HEK293 (cell line): Measurements from ENCODE around the gene PRUNE2.

Experiments
- CTCF ChIA-PET: fragments of 350-600 bp; formaldehyde crosslinking; extraction: SDS; loops from one replicate; lab custom pipeline; 2021; ENCODE audit warnings: antibody characterized with exemption; lab: Yijun Ruan, JAX
- POLR2A ChIA-PET: fragments of 300-600 bp; formaldehyde crosslinking; extraction: SDS; loops from one replicate; lab custom pipeline; 2020; ENCODE audit warnings: antibody characterized with exemption, inconsistent platforms; lab: Yijun Ruan, JAX
- H3K27ac ChIP-seq: fragments of 200-500 bp; sonication (Bioruptor generic); 2 replicates; pipeline ENCODE4 v1.5.1; 2014; ENCODE audit warnings: low read depth, low read length, control low read depth, inconsistent platforms; ENCODE audit errors: extremely low read depth
- H3K36me3 ChIP-seq, 2 experiments: fragments of 200-500 bp in 1 of 2; sonication (Bioruptor generic) in 1 of 2; 1 replicate in 1 of 2; 2 replicates in 1 of 2; pipeline ENCODE4 v1.5.1; 2014 to 2017; ENCODE audit warnings: inconsistent platforms in 2 of 2, low read length in 2 of 2; ENCODE audit not compliant: control insufficient read depth in 2 of 2, insufficient read depth in 1 of 2
- H3K4me1 ChIP-seq: fragments of 200-500 bp; sonication (Bioruptor generic); 2 replicates; pipeline ENCODE4 v1.5.1; 2014; ENCODE audit warnings: mild to moderate bottlenecking, low read length, inconsistent platforms; ENCODE audit not compliant: control insufficient read depth, insufficient read depth
- H3K4me3 ChIP-seq: 2 replicates; pipeline ENCODE4 v1.5.1; 2011; ENCODE audit warnings: low read depth, mild to moderate bottlenecking, control low read depth, low read length, moderate library complexity
- H3K9me3 ChIP-seq: fragments of 200-500 bp; sonication (Bioruptor generic); 2 replicates; pipeline ENCODE4 v1.5.1; 2014; ENCODE audit warnings: low read depth, low read length, inconsistent platforms; ENCODE audit not compliant: control insufficient read depth, insufficient read depth
- AEBP2 ChIP-seq: fragments of 450-650 bp; formaldehyde crosslinking; IDR thresholded peaks from 2 replicates; pipeline ENCODE4 v1.5.1; 2016; ENCODE audit warnings: missing biosample characterization, missing genetic modification characterization, borderline replicate concordance
- ELK4 ChIP-seq: IDR thresholded peaks from 2 replicates; pipeline ENCODE4 v1.6.1; 2011; ENCODE audit warnings: mild to moderate bottlenecking, low read depth, low read length, borderline replicate concordance
- GFI1B ChIP-seq: fragments of 450-650 bp; formaldehyde crosslinking; IDR thresholded peaks from 2 replicates; pipeline ENCODE4 v1.5.1; 2016; ENCODE audit warnings: missing biosample characterization, missing genetic modification characterization
- GLI2 ChIP-seq: fragments of 450-650 bp; formaldehyde crosslinking; IDR thresholded peaks from 2 replicates; pipeline ENCODE4; 2017; ENCODE audit warnings: missing biosample characterization, missing genetic modification characterization, low read depth, borderline replicate concordance
- KLF16 ChIP-seq: fragments of 450-650 bp; formaldehyde crosslinking; IDR thresholded peaks from 2 replicates; pipeline ENCODE4 v1.5.1; 2017; ENCODE audit warnings: missing biosample characterization, missing genetic modification characterization
- OVOL3 ChIP-seq: fragments of 450-650 bp; formaldehyde crosslinking; IDR thresholded peaks from 2 replicates; pipeline ENCODE4 v1.5.1; 2016; ENCODE audit warnings: missing biosample characterization, missing genetic modification characterization
- RBAK ChIP-seq: fragments of 450-650 bp; formaldehyde crosslinking; IDR thresholded peaks from 2 replicates; pipeline ENCODE4 v1.5.1; 2016; ENCODE audit warnings: missing biosample characterization, missing genetic modification characterization
- REPIN1 ChIP-seq: fragments of 450-650 bp; formaldehyde crosslinking; IDR thresholded peaks from 2 replicates; pipeline ENCODE4 v1.5.1; 2017; ENCODE audit warnings: missing biosample characterization, missing genetic modification characterization, low read depth
- SCRT2 ChIP-seq: fragments of 450-650 bp; formaldehyde crosslinking; IDR thresholded peaks from 2 replicates; pipeline ENCODE4 v1.5.1; 2016; ENCODE audit warnings: missing biosample characterization, missing genetic modification characterization
- ZEB2 ChIP-seq: fragments of 450-650 bp; formaldehyde crosslinking; IDR thresholded peaks from 2 replicates; pipeline ENCODE4 v1.5.1; 2016; ENCODE audit warnings: missing biosample characterization, missing genetic modification characterization
- ZFP69B ChIP-seq: fragments of 450-650 bp; formaldehyde crosslinking; IDR thresholded peaks from 2 replicates; pipeline ENCODE4 v1.5.1; 2016; ENCODE audit warnings: missing biosample characterization, missing genetic modification characterization
- ZNF112 ChIP-seq: fragments of 450-650 bp; formaldehyde crosslinking; IDR thresholded peaks from 2 replicates; pipeline ENCODE4 v1.5.0; 2017; ENCODE audit warnings: missing biosample characterization, missing genetic modification characterization
- ZNF214 ChIP-seq: fragments of 450-650 bp; formaldehyde crosslinking; IDR thresholded peaks from 2 replicates; pipeline ENCODE4 v1.5.1; 2017; ENCODE audit warnings: missing biosample characterization, mild to moderate bottlenecking, missing genetic modification characterization, borderline replicate concordance
- ZNF366 ChIP-seq: fragments of 450-650 bp; formaldehyde crosslinking; conservative IDR thresholded peaks from 2 replicates; pipeline ENCODE4 v1.5.1; 2016; ENCODE audit warnings: missing biosample characterization, missing genetic modification characterization
- ZNF394 ChIP-seq: fragments of 450-650 bp; formaldehyde crosslinking; IDR thresholded peaks from 2 replicates; pipeline ENCODE4 v1.5.1; 2016; ENCODE audit warnings: missing biosample characterization, missing genetic modification characterization, mild to moderate bottlenecking, moderate library complexity, borderline replicate concordance
- ZNF433 ChIP-seq: fragments of 450-650 bp; formaldehyde crosslinking; IDR thresholded peaks from 2 replicates; pipeline ENCODE4 v1.5.1; 2016; ENCODE audit warnings: missing biosample characterization, missing genetic modification characterization, low read depth
- ZNF473 ChIP-seq: fragments of 450-650 bp; formaldehyde crosslinking; IDR thresholded peaks from 2 replicates; pipeline ENCODE4 v1.5.1; 2017; ENCODE audit warnings: missing biosample characterization, missing genetic modification characterization
- ZNF529 ChIP-seq: fragments of 450-650 bp; formaldehyde crosslinking; IDR thresholded peaks from 2 replicates; pipeline ENCODE4 v1.5.1; 2017; ENCODE audit warnings: missing genetic modification characterization, missing biosample characterization; ENCODE audit not compliant: insufficient replicate concordance
- ZNF549 ChIP-seq: fragments of 450-650 bp; IDR thresholded peaks from 2 replicates; pipeline ENCODE4 v1.5.1; 2018; ENCODE audit warnings: missing biosample characterization, missing genetic modification characterization, mild to moderate bottlenecking, inconsistent platforms, moderate library complexity
- ZNF571 ChIP-seq: fragments of 450-650 bp; formaldehyde crosslinking; IDR thresholded peaks from 2 replicates; pipeline ENCODE4 v1.5.0; 2017; ENCODE audit warnings: missing biosample characterization, missing genetic modification characterization
- ZNF610 ChIP-seq: fragments of 450-650 bp; formaldehyde crosslinking; IDR thresholded peaks from 2 replicates; pipeline ENCODE4 v1.5.1; 2016; ENCODE audit warnings: missing biosample characterization, missing genetic modification characterization, borderline replicate concordance
- ZNF623 ChIP-seq: fragments of 450-650 bp; formaldehyde crosslinking; IDR thresholded peaks from 2 replicates; pipeline ENCODE4 v1.5.1; 2016; ENCODE audit warnings: missing biosample characterization, missing genetic modification characterization
- ZNF626 ChIP-seq: fragments of 450-650 bp; sonication (Bioruptor Pico); formaldehyde crosslinking; IDR thresholded peaks from 2 replicates; pipeline ENCODE4 v1.5.1; 2018; ENCODE audit warnings: missing biosample characterization, missing genetic modification characterization, inconsistent platforms
- ZNF777 ChIP-seq: fragments of 450-650 bp; formaldehyde crosslinking; IDR thresholded peaks from 2 replicates; pipeline ENCODE4 v1.5.1; 2017; ENCODE audit warnings: missing biosample characterization, missing genetic modification characterization, borderline replicate concordance
- ZNF792 ChIP-seq: fragments of 450-650 bp; formaldehyde crosslinking; IDR thresholded peaks from 2 replicates; pipeline ENCODE4 v1.5.1; 2016; ENCODE audit warnings: missing biosample characterization, missing genetic modification characterization
- ZSCAN16 ChIP-seq: fragments of 450-650 bp; formaldehyde crosslinking; IDR thresholded peaks from 2 replicates; pipeline ENCODE4 v1.5.1; 2016; ENCODE audit warnings: missing biosample characterization, missing genetic modification characterization
- ZSCAN23 ChIP-seq: fragments of 450-650 bp; formaldehyde crosslinking; IDR thresholded peaks from 2 replicates; pipeline ENCODE4 v1.5.1; 2016; ENCODE audit warnings: missing biosample characterization, missing genetic modification characterization
- TF ChIP-seq, protein P1 (sequence below): fragments of 450-650 bp; formaldehyde crosslinking; IDR thresholded peaks from 2 replicates; pipeline ENCODE4 v1.5.1; 2016; ENCODE audit warnings: missing biosample characterization, missing genetic modification characterization

The PRUNE2 gene

DNA sequence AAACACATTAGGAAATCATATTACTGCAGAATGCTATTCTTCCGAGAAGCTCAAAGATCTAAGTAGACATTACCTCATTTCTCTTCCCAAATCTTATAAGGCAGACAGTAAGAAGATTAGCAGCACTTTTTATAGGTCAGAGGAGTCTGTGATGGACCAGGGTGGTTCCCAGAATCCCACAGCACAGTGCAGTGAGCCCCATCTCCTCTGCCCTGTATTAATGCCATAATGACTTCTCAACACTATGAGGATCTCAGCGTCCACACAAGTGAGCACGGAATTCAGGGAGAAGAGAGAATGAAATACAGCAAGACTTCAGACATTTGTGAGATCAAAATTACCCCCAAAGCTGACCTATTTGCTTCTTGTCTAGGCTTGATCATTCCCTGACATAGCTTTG lies 49.9 kb downstream of the PRUNE2 start:
- CTCF ChIA-PET, result interaction anchor here (0.7 kb wide), 1 partner anchor 321 kb away, joined by 3 read pairs; no protein-coding TSS in a partner anchor
- H3K9me3 ChIP-seq, result no peaks in the 10 kb centered on the region
- H3K36me3 ChIP-seq, result no peaks in the 10 kb centered on the region
- H3K4me3 ChIP-seq, result no peak overlapping the region
- no peaks in the 10 kb centered on the region for H3K4me1 ChIP-seq
- no peak overlapping the region for H3K27ac ChIP-seq
- POLR2A ChIA-PET, result no interaction called here
- TF ChIP-seq REPIN1 (no peak), ZNF214 (tag by site-specific recombination) (no peak), GLI2 (tag by site-specific recombination) (no peak), ZNF112 (tag by site-specific recombination) (no peak), SCRT2 (tag by site-specific recombination) (no peak), ZEB2 (tag by site-specific recombination) (no peak), ZSCAN16 (no peak), ZFP69B (tag by site-specific recombination) (no peak), ZNF366 (tag by site-specific recombination) (no peak), ZNF610 (no peak), OVOL3 (tag by site-specific recombination) (no peak), ZNF777 (tag by site-specific recombination) (no peak)
- TF ChIP-seq, all 188 proteins: peak for 0

GRCh38 chr9:76855015-76855414 lies 50.9 kb downstream of the PRUNE2 start:
- CTCF ChIA-PET, result interaction anchor here (0.6 to 0.7 kb wide), 2 partner anchors 133 to 322 kb away, joined by 3 read pairs; no protein-coding TSS in a partner anchor
- Histone ChIP-seq H3K9me3 (no peaks in the 10 kb centered on the region), H3K4me1 (no peaks in the 10 kb centered on the region), H3K36me3 (no peaks in the 10 kb centered on the region), H3K27ac (no peak overlapping the region), H3K4me3 (no peak overlapping the region)
- no peak for TF ChIP-seq ZSCAN16
- TF ChIP-seq ZNF394 (tag by site-specific recombination), result no peak
- no peak for TF ChIP-seq ZNF571 (tag by site-specific recombination)
- no peak for TF ChIP-seq ZNF792
- TF ChIP-seq RBAK (tag by site-specific recombination), result no peak
- TF ChIP-seq ZNF549 (tag by site-specific recombination), result no peak
- POLR2A ChIA-PET, result no interaction called here

GRCh38 chr9:76852026-76852425 lies 53.9 kb downstream of the PRUNE2 start:
- no peaks in the 10 kb centered on the region for H3K9me3 ChIP-seq
- CTCF ChIA-PET, result no interaction called here
- no peak overlapping the region for H3K4me3 ChIP-seq
- TF ChIP-seq ZSCAN23, result no peak
- no peak for TF ChIP-seq ZNF433 (tag by site-specific recombination)
- TF ChIP-seq ELK4, result no peak
- no peak for TF ChIP-seq ZNF626 (tag by site-specific recombination)
- no peak for TF ChIP-seq GFI1B (tag by site-specific recombination)
- no peak for TF ChIP-seq ZNF529 (tag by site-specific recombination)
- TF ChIP-seq KLF16, result no peak
- TF ChIP-seq ZNF473 (tag by site-specific recombination), result no peak
- no peak for TF ChIP-seq ZNF623
- TF ChIP-seq AEBP2 (tag by site-specific recombination), result no peak
- TF ChIP-seq, protein P1, sequence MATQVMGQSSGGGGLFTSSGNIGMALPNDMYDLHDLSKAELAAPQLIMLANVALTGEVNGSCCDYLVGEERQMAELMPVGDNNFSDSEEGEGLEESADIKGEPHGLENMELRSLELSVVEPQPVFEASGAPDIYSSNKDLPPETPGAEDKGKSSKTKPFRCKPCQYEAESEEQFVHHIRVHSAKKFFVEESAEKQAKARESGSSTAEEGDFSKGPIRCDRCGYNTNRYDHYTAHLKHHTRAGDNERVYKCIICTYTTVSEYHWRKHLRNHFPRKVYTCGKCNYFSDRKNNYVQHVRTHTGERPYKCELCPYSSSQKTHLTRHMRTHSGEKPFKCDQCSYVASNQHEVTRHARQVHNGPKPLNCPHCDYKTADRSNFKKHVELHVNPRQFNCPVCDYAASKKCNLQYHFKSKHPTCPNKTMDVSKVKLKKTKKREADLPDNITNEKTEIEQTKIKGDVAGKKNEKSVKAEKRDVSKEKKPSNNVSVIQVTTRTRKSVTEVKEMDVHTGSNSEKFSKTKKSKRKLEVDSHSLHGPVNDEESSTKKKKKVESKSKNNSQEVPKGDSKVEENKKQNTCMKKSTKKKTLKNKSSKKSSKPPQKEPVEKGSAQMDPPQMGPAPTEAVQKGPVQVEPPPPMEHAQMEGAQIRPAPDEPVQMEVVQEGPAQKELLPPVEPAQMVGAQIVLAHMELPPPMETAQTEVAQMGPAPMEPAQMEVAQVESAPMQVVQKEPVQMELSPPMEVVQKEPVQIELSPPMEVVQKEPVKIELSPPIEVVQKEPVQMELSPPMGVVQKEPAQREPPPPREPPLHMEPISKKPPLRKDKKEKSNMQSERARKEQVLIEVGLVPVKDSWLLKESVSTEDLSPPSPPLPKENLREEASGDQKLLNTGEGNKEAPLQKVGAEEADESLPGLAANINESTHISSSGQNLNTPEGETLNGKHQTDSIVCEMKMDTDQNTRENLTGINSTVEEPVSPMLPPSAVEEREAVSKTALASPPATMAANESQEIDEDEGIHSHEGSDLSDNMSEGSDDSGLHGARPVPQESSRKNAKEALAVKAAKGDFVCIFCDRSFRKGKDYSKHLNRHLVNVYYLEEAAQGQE (tag by site-specific recombination), result no peak
- TF ChIP-seq, all 188 proteins: peak for 0
- no peak overlapping the region for H3K27ac ChIP-seq
- POLR2A ChIA-PET, result no interaction called here
- H3K4me1 ChIP-seq, result no peaks in the 10 kb centered on the region
- no peaks in the 10 kb centered on the region for H3K36me3 ChIP-seq
